Activated T-helper 1 cell treated with anti-CD3 and anti-CD28 coated beads, Interleukin-12 subunit alpha, Interleukin-12 subunit beta, Interleukin-2, Interleukin-4 antibody, amounts not matched to agents 30 ng/mL and 10 ng/mL and 1 ng/mL, durations not matched to agents 14 hours and 24 hours and 36 hours (primary cell): ENCODE results near the gene ADAM33. TPM values are rescaled to one million over a fixed set of nuclear protein-coding genes. Genes with fewer than 3 reads are reported as not detected.

Source experiments
- DNase-seq: peaks from one replicate; pipeline ENCODE4 v3.0.0; 2021; ENCODE audit warnings: low spot score
- H3K27ac Mint-ChIP-seq: one replicate; pipeline ENCODE4 v1.8.0; 2021; ENCODE audit warnings: mild to moderate bottlenecking, mixed read lengths
- H3K27me3 Mint-ChIP-seq: one replicate; pipeline ENCODE4 v1.8.0; 2022; ENCODE audit warnings: mild to moderate bottlenecking, moderate library complexity, mixed read lengths; ENCODE audit not compliant: insufficient read depth
- H3K36me3 Mint-ChIP-seq: one replicate; pipeline ENCODE4 v1.8.0; 2021; ENCODE audit warnings: low read depth, mixed read lengths
- H3K4me1 Mint-ChIP-seq: one replicate; pipeline ENCODE4 v1.8.0; 2021; ENCODE audit warnings: low read depth, mixed read lengths
- H3K4me3 Mint-ChIP-seq: one replicate; pipeline ENCODE4 v1.8.0; 2021; ENCODE audit warnings: mild to moderate bottlenecking, moderate library complexity, mixed read lengths
- H3K9me3 Mint-ChIP-seq: one replicate; pipeline ENCODE4 v1.8.0; 2021; ENCODE audit warnings: mixed read lengths
- intact Hi-C: fragments of 100-400 bp; cut with micrococcal nuclease; formaldehyde crosslinking; loops from one replicate; pipeline ENCODE4 v1.15.1; 2024
- total RNA-seq: library from RNA; stranded (reverse); gene quantifications from 2 replicates; pipeline ENCODE4 v1.2.3, GENCODE V29; 2022

The ADAM33 gene
- total RNA-seq, 1 donor from 2014 or later: not detected

GRCh38 chr20:3663031-3663701, 18.6 kb downstream of the ADAM33 start, which contains the start of gene GFRA4:
TSS of gene GFRA4 (minus strand) at chr20:3663399. CDS start at chr20:3663399, 0 bp downstream.
- Mint-ChIP-seq H3K27me3 (peaks cover 59% of the 10 kb centered on the region), H3K9me3 (no peaks in the 10 kb centered on the region), H3K27ac (no peak within 1 kb of the TSS), H3K4me1 (peaks cover 38% of the 10 kb centered on the region), H3K4me3 (no peak within 1 kb of the TSS), H3K36me3 (peaks cover 4% of the 10 kb centered on the region)
- no peak for DNase-seq
- intact Hi-C loops: no loop called here

DNA sequence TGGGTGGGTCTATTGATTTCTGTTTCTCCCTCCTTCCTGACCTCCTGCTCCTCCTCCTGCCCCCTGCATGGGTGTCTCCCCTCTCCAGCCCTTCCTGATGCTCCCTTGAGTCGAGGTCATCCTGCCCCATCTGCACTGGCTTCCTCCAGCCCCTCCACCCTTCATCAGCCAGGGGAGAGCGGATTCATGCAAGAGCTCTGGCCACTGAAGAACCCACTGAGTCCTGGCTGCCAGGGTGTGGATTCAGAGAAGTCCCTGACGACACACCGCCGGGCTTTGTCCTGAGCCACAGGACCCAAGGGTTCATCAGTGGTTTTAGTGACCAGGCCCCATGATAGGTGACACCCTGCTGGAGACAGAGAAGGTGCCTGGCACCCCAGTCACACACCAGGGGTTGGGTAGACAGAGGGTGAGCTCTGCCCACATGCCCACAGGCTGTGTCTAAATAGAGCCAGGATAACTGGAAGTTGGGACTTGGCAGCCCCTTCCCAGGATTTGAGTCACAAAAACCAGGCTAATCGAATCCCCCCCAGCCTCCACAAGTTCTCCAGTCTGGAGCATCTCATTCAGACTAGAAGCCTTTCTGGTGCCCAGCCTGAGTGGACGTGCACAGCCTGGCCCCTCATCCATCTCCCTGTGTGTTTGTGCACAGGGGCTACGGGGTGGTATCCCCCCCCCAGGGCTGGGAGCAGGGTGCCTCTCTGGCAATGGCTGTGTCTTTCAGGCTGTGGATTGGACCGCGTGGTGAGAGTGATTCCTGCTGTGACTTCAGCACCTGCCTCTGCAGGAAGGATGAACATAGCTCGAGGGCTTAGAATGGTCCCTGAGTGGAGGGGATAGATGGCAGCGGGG, 19.8 kb downstream of the ADAM33 start:
- H3K4me3 Mint-ChIP-seq: peak overlapping the region; percentile 53
- intact Hi-C loops: no loop called here
- H3K9me3 Mint-ChIP-seq: no peaks in the 10 kb centered on the region
- H3K36me3 Mint-ChIP-seq: peaks cover 1% of the 10 kb centered on the region
- peaks cover 58% of the 10 kb centered on the region for H3K27me3 Mint-ChIP-seq
- no peak overlapping the region for H3K27ac Mint-ChIP-seq
- peaks cover 33% of the 10 kb centered on the region for H3K4me1 Mint-ChIP-seq
- DNase-seq: no peak

DNA sequence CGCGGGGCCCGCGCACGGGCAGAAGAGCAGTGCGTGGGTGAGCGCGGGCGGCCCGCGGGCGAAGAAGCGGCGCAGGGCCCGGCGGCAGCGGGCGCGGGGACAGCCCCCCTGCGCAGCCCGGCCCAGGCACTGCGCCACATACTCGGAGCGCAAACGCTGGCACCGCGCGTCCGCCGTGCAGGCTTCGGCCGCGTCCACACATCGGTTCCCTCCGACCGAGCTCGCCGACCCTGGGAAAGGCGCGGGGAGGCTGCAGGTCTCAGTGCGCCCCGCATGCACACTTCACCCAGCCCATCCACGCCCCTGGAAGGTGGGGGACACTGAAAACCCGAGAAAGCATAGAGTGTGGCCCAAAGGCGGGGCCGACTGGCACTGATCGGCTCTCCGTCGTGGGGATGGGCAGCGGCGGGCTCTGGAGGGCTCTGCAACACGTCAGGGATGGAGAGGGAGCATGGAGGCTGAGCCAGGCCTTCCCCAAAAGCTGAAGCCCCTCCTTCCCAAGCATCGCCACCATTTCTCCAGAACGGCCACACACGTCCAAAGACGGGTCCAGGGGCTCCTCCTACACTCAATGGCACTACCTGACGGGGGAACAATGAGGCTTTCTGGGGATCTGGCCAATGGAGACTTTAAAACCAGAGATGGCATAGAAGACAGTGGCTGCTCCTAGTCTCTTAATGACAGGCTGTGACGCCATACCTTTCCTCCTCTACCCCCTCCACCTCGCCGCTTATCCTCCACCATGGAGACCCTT, 20.6 kb downstream of the ADAM33 start:
- peaks cover 55% of the 10 kb centered on the region for H3K27me3 Mint-ChIP-seq
- H3K4me3 Mint-ChIP-seq: no peak overlapping the region
- no peaks in the 10 kb centered on the region for H3K36me3 Mint-ChIP-seq
- no peak overlapping the region for H3K27ac Mint-ChIP-seq
- H3K4me1 Mint-ChIP-seq: peaks cover 27% of the 10 kb centered on the region
- no peak for DNase-seq
- no peaks in the 10 kb centered on the region for H3K9me3 Mint-ChIP-seq
- intact Hi-C loops: no loop called here

- Mint-ChIP-seq H3K36me3 (no peaks in the 10 kb centered on the region), H3K4me1 (peaks cover 19% of the 10 kb centered on the region), H3K9me3 (no peaks in the 10 kb centered on the region), H3K27ac (no peak overlapping the region), H3K4me3 (no peak overlapping the region), H3K27me3 (peaks cover 50% of the 10 kb centered on the region)
- no peak for DNase-seq
- intact Hi-C loops: no loop called here
Observed at GRCh38 chr20:3660262-3661059, 21.3 kb downstream of the ADAM33 start.

GRCh38 chr20:3659492-3660261, 22.1 kb downstream of the ADAM33 start:
- Mint-ChIP-seq H3K36me3 (no peaks in the 10 kb centered on the region), H3K27ac (no peak overlapping the region), H3K9me3 (no peaks in the 10 kb centered on the region), H3K4me1 (peaks cover 12% of the 10 kb centered on the region), H3K4me3 (no peak overlapping the region), H3K27me3 (peaks cover 45% of the 10 kb centered on the region)
- DNase-seq: no peak
- intact Hi-C loops: no loop called here

- Mint-ChIP-seq H3K36me3 (no peaks in the 10 kb centered on the region), H3K4me1 (peaks cover 13% of the 10 kb centered on the region), H3K27me3 (peaks cover 37% of the 10 kb centered on the region), H3K27ac (no peak overlapping the region), H3K9me3 (no peaks in the 10 kb centered on the region), H3K4me3 (peak overlapping the region; percentile 21)
- DNase-seq: no peak
- intact Hi-C loops: no loop called here
Observed at GRCh38 chr20:3658716-3659491, 22.9 kb downstream of the ADAM33 start.

- Mint-ChIP-seq H3K4me3 (no peak overlapping the region), H3K36me3 (no peaks in the 10 kb centered on the region), H3K9me3 (no peaks in the 10 kb centered on the region), H3K27me3 (peaks cover 33% of the 10 kb centered on the region), H3K27ac (no peak overlapping the region), H3K4me1 (peaks cover 21% of the 10 kb centered on the region)
- DNase-seq: no peak
- intact Hi-C loops: no loop called here
Observed at GRCh38 chr20:3658019-3658715, 23.6 kb downstream of the ADAM33 start.

- DNase-seq: no peak
- no peak overlapping the region for H3K27ac Mint-ChIP-seq
- H3K4me1 Mint-ChIP-seq: peaks cover 28% of the 10 kb centered on the region
- H3K4me3 Mint-ChIP-seq: no peak overlapping the region
- H3K27me3 Mint-ChIP-seq: peaks cover 12% of the 10 kb centered on the region
- H3K36me3 Mint-ChIP-seq: no peaks in the 10 kb centered on the region
- intact Hi-C loops: no loop called here
- no peaks in the 10 kb centered on the region for H3K9me3 Mint-ChIP-seq
Observed at GRCh38 chr20:3655131-3655405, 26.7 kb downstream of the ADAM33 start.

- Mint-ChIP-seq H3K27ac (no peak overlapping the region), H3K9me3 (no peaks in the 10 kb centered on the region), H3K4me1 (peaks cover 26% of the 10 kb centered on the region), H3K36me3 (no peaks in the 10 kb centered on the region), H3K4me3 (no peak overlapping the region), H3K27me3 (peaks cover 10% of the 10 kb centered on the region)
- no peak for DNase-seq
- intact Hi-C loops: no loop called here
Observed at GRCh38 chr20:3654326-3655130, 27.3 kb downstream of the ADAM33 start.

DNA sequence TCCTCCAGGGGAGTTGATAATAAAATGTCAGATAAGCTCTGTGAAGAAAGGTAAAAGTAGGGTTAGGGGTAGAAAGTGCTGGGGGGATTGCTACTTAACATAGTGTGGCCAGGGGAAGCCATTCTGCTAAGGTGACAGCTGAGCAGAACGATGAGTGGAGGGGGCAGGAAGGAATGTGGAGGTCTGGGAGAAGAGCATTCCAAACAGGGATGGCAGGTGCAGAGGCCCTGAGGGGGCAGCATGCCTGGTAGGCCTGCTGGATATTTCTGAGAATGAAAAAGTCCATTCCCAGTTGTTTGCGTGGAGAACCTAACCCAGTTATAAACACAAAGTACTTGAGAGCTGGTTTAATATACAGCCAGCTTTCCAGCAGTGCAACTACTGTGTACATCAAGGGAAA, 27.9 kb downstream of the ADAM33 start:
- Mint-ChIP-seq H3K9me3 (no peaks in the 10 kb centered on the region), H3K4me1 (peaks cover 19% of the 10 kb centered on the region), H3K27me3 (peaks cover 8% of the 10 kb centered on the region), H3K36me3 (no peaks in the 10 kb centered on the region), H3K27ac (no peak overlapping the region), H3K4me3 (no peak overlapping the region)
- no peak for DNase-seq
- intact Hi-C loops: no loop called here
